Hair follicle dermal papilla cell (primary cell): ENCODE data around the gene NLRP13. TPM values are rescaled to one million over a fixed set of nuclear protein-coding genes. Genes with fewer than 3 reads are reported as not detected.

Experiments used
- total RNA-seq: library from RNA; depleted of rRNA; stranded (reverse); fragments of >200 nt; gene quantifications from 2 replicates; pipeline ENCODE4 v1.2.3, GENCODE V29; 2012

NLRP13 gene
- not detected in 2 replicates for total RNA-seq

GRCh38 chr19:55931936-55932386, at the start of gene NLRP13:
Gene NLRP13 (minus strand): TSS chr19:55932336. CDS start chr19:55932311, 25 bp downstream.

GRCh38 chr19:55947532-55947931, 15.4 kb upstream of the NLRP13 start, which contains the start of gene NLRP8:
Gene NLRP8 (plus strand): TSS chr19:55947832.

Other genes with a start within 250 kb of the NLRP13 start
- not detected in 2 replicates for gene NLRP9, start 193.9 kb downstream of the NLRP13 start, total RNA-seq
- gene RFPL4A, start 173.2 kb downstream of the NLRP13 start, total RNA-seq = not detected in 2 replicates
- not detected in 2 replicates for gene RFPL4AL1, start 163.2 kb downstream of the NLRP13 start, total RNA-seq
- gene NLRP11, start 100.3 kb downstream of the NLRP13 start, total RNA-seq = under 0.01 TPM in 1 of 2 replicates, not detected in the other
- not detected in 2 replicates for gene NLRP4, start 95.8 kb downstream of the NLRP13 start, total RNA-seq
- not detected in 2 replicates for gene NLRP8, start 15.5 kb upstream of the NLRP13 start, total RNA-seq
- not detected in 2 replicates for gene NLRP5, start 54.4 kb upstream of the NLRP13 start, total RNA-seq
- gene ZNF787, start 189.0 kb upstream of the NLRP13 start, total RNA-seq = 26.4 and 33.6 TPM in 2 replicates
- gene ZNF444, start 209.0 kb upstream of the NLRP13 start, total RNA-seq = 16.9 and 17.1 TPM in 2 replicates
- gene GALP, start 243.7 kb upstream of the NLRP13 start, total RNA-seq = not detected in 2 replicates